IPS-20b (cell line): ENCODE data around the gene MYCT1.

Experiments
- H3K27ac ChIP-seq: one replicate; pipeline ENCODE4 v1.5.1; 2013; ENCODE audit warnings: low read length
- H3K27me3 ChIP-seq: 2 replicates; pipeline ENCODE4 v1.6.1; 2013; ENCODE audit warnings: mild to moderate bottlenecking, low read length, inconsistent platforms; ENCODE audit not compliant: insufficient read depth
- H3K36me3 ChIP-seq: 2 replicates; pipeline ENCODE4 v1.6.1; 2013; ENCODE audit warnings: low read depth, mild to moderate bottlenecking, inconsistent platforms, low read length, moderate library complexity; ENCODE audit not compliant: insufficient read depth
- H3K4me1 ChIP-seq: 2 replicates; pipeline ENCODE4 v1.6.1; 2013; ENCODE audit warnings: mild to moderate bottlenecking, control low read depth, inconsistent platforms, low read length, moderate library complexity; ENCODE audit not compliant: insufficient read depth
- H3K4me3 ChIP-seq: 2 replicates; pipeline ENCODE4 v1.5.1; 2013; ENCODE audit warnings: mild to moderate bottlenecking, low read length, inconsistent platforms
- H3K9ac ChIP-seq: 2 replicates; pipeline ENCODE4 v1.6.1; 2013; ENCODE audit warnings: low read depth, mild to moderate bottlenecking, inconsistent platforms, low read length, moderate library complexity
- H3K9me3 ChIP-seq: 2 replicates; pipeline ENCODE4 v1.6.1; 2013; ENCODE audit warnings: mild to moderate bottlenecking, low read depth, low read length, inconsistent platforms; ENCODE audit not compliant: insufficient read depth

MYCT1 gene

GRCh38 chr6:152771061-152771687, 73.5 kb downstream of the MYCT1 start:
- Histone ChIP-seq H3K27me3 (no peaks in the 10 kb centered on the region), H3K9me3 (no peaks in the 10 kb centered on the region), H3K36me3 (no peaks in the 10 kb centered on the region), H3K9ac (no peak overlapping the region), H3K4me3 (no peak overlapping the region), H3K4me1 (no peaks in the 10 kb centered on the region), H3K27ac (no peak overlapping the region)
